ENCODE measurements around the gene ANKRD40. TPM values are rescaled to one million over a fixed set of nuclear protein-coding genes. Genes with fewer than 3 reads are reported as not detected.

ANKRD40 gene
- 27.5 and 32.4 TPM in 2 replicates for total RNA-seq (2014; rRNA removed; shearing (Covaris generic))

DNA sequence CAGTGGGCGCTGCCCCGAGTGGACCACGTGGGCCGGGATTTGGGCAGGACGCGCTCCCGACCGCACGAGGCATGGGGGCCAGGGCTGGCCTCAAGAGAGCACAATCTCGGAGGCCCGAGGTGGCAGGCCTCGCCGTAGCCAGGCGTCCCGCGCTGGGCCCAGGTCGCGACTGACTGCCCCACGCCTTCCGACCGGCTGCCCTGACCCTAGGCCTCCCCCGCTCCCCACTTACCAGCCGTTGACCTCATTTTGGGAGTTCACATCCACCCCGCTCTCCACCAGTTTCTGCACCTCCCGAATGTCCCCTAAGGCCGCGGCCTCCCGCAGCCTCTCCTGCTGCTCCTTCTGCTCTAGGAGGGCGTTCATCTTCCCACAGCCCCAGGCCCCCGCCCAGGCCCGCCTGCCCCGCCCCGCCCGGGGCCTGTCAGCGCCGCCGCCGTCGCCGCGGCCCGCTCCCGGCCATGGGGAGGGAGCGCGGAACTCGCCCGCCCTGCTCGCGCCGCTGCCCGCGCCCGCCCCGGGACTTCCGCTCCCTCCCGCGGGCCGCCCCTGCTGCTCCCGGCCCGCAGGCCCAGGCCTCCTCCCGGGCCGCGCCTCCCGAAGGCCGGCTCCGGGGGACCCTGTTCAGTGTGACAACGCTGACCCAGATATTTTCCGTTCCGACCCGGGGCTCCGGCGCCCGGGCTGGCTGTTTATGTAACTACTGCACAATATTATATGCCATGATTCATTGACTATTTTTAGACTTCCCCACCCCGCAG lies at the start of gene ANKRD40:
Gene ANKRD40 (minus strand): TSS at position 626 of the 761 bp plus-strand sequence. CDS start 260 bp downstream, at position 366.

DNA sequence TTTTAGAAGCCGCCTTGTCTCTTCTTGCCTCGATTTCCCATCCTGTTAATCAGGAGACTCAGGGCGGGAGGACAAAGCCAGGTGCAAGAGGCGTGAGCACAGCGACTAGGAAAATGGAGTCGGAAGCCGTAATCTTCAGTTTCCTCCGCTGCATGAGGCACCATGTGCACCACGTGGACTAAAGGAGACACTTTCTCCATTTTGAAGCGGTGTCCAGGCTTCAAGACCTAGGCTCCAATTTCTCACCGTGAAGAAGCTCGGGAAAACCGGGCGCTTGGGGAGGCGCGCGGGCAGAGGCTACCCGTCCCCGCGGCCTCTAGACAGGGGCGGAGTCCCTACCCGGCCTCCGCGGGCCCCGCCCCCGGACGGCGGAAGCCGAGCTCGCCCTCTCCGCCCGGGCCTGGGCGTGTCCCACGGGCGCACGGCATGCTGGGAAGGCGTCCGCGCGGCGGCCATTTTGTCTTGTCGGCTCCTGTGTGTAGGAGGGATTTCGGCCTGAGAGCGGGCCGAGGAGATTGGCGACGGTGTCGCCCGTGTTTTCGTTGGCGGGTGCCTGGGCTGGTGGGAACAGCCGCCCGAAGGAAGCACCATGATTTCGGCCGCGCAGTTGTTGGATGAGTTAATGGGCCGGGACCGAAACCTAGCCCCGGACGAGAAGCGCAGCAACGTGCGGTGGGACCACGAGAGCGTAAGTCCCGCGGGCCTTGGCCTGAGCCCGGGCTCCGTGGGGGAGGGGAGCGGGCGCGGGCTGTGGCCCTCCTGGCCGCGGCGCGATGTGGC lies 11.6 kb upstream of the ANKRD40 start, which contains the start of gene LUC7L3:
Gene LUC7L3 (plus strand): TSS at position 460 of the 780 bp plus-strand sequence. CDS start 130 bp downstream, at position 590.

Small RNA genes within 50 kb of the gene (small RNA-seq; reads per million reads assigned to genes)
- gene RF00019, result not detected

Other genes with a start within 250 kb of the ANKRD40 start
- not detected in 2 replicates for gene CHAD, start 239.0 kb downstream of the ANKRD40 start, total RNA-seq (2014; rRNA removed; shearing (Covaris generic))
- gene RSAD1, start 229.1 kb downstream of the ANKRD40 start, total RNA-seq (2014; rRNA removed; shearing (Covaris generic)), result 34.4 and 37.4 TPM in 2 replicates
- 1.7 and 2.0 TPM in 2 replicates for gene MYCBPAP, start 199.5 kb downstream of the ANKRD40 start, total RNA-seq (2014; rRNA removed; shearing (Covaris generic))
- not detected in 2 replicates for gene EPN3, start 175.2 kb downstream of the ANKRD40 start, total RNA-seq (2014; rRNA removed; shearing (Covaris generic))
- gene SPATA20, start 160.7 kb downstream of the ANKRD40 start, total RNA-seq (2014; rRNA removed; shearing (Covaris generic)), result 59.5 and 65.7 TPM in 2 replicates
- gene CACNA1G, start 147.2 kb downstream of the ANKRD40 start, total RNA-seq (2014; rRNA removed; shearing (Covaris generic)), result 0.05 and 0.08 TPM in 2 replicates
- gene ABCC3, start 73.0 kb downstream of the ANKRD40 start, total RNA-seq (2014; rRNA removed; shearing (Covaris generic)), result 22.4 and 22.9 TPM in 2 replicates
- 90.8 and 97.7 TPM in 2 replicates for gene LUC7L3, start 11.7 kb upstream of the ANKRD40 start, total RNA-seq (2014; rRNA removed; shearing (Covaris generic))
- not detected in 2 replicates for gene ANKRD40CL, start 59.6 kb upstream of the ANKRD40 start, total RNA-seq (2014; rRNA removed; shearing (Covaris generic))
- not detected in 2 replicates for gene WFIKKN2, start 127.7 kb upstream of the ANKRD40 start, total RNA-seq (2014; rRNA removed; shearing (Covaris generic))
- 5.0 and 8.8 TPM in 2 replicates for gene TOB1, start 158.4 kb upstream of the ANKRD40 start, total RNA-seq (2014; rRNA removed; shearing (Covaris generic))

Data from A375 (cell line).